Liver (tissue), 9 donors: Measurements from ENCODE around the gene SUMO2. TPM values are rescaled to one million over a fixed set of nuclear protein-coding genes. Genes with fewer than 3 reads are reported as not detected.

Experiments
- DNase-seq: peaks from one replicate; pipeline ENCODE4 v3.0.0-alpha.2; 2017; ENCODE audit warnings: low spot score
- H3K27ac ChIP-seq, 2 donors: one replicate each; pipeline ENCODE4 v1.7.0; 2013; ENCODE audit warnings: inconsistent platforms in 2 of 2, low read length in 2 of 2, control low read depth in 1 of 2, low read depth in 1 of 2, mild to moderate bottlenecking in 1 of 2
- H3K27me3 ChIP-seq, 4 donors: one replicate each; pipeline versions ENCODE4 v1.6.1 to v1.7.0; 2013; ENCODE audit warnings: low read length in 3 of 4, inconsistent platforms in 1 of 4, mild to moderate bottlenecking in 1 of 4, moderate library complexity in 1 of 4; ENCODE audit not compliant: control insufficient read depth in 4 of 4, insufficient read depth in 4 of 4
- H3K36me3 ChIP-seq, 4 donors: one replicate each; pipeline versions ENCODE4 v1.6.1 to v1.7.0; 2013; ENCODE audit warnings: low read length in 3 of 4, mild to moderate bottlenecking in 3 of 4, low read depth in 1 of 4, moderate library complexity in 1 of 4; ENCODE audit not compliant: control insufficient read depth in 4 of 4, insufficient read depth in 3 of 4
- H3K4me1 ChIP-seq, 4 donors: one replicate each; pipeline versions ENCODE4 v1.6.1 to v1.7.0; 2013; ENCODE audit warnings: low read length in 3 of 4, mild to moderate bottlenecking in 3 of 4, moderate library complexity in 1 of 4; ENCODE audit not compliant: control insufficient read depth in 4 of 4, insufficient read depth in 4 of 4
- H3K4me3 ChIP-seq, 3 donors: one replicate each; pipeline versions ENCODE4 v1.6.1 to v1.7.0; 2013; ENCODE audit warnings: low read length in 3 of 3, control low read depth in 1 of 3, low read depth in 1 of 3, mild to moderate bottlenecking in 1 of 3
- H3K9ac ChIP-seq, 2 donors: one replicate each; pipeline ENCODE4 v1.7.0; 2013; ENCODE audit warnings: low read length in 2 of 2, mild to moderate bottlenecking in 2 of 2, moderate library complexity in 2 of 2, control low read depth in 1 of 2, low read depth in 1 of 2
- H3K9me3 ChIP-seq, 4 donors: one replicate each; pipeline versions ENCODE4 v1.6.1 to v1.7.0; 2013; ENCODE audit warnings: low read length in 3 of 4; ENCODE audit not compliant: control insufficient read depth in 4 of 4
- EGR1 ChIP-seq, 2 donors: IDR thresholded peaks; 2 replicates each; pipeline ENCODE4 v1.6.1; 2016 to 2018; ENCODE audit warnings: antibody characterized with exemption in 2 of 2, low read depth in 2 of 2
- FOXA1 ChIP-seq: IDR thresholded peaks from 2 replicates; pipeline ENCODE4 v1.6.1; 2016; ENCODE audit warnings: antibody characterized with exemption
- FOXA2 ChIP-seq: IDR thresholded peaks from 2 replicates; pipeline ENCODE4 v1.6.1; 2016; ENCODE audit warnings: antibody characterized with exemption
- GABPA ChIP-seq, 2 donors: IDR thresholded peaks in 1 of 2; conservative IDR thresholded peaks in 1 of 2; 2 replicates each; pipeline ENCODE4 v1.6.1; 2016; ENCODE audit warnings: antibody characterized with exemption in 2 of 2, mild to moderate bottlenecking in 1 of 2, moderate library complexity in 1 of 2
- HNF4A ChIP-seq, 2 donors: conservative IDR thresholded peaks; 2 replicates each; pipeline ENCODE4 v1.6.1; 2016; ENCODE audit warnings: antibody characterized with exemption in 2 of 2, mild to moderate bottlenecking in 2 of 2
- HNF4G ChIP-seq: IDR thresholded peaks from 2 replicates; pipeline ENCODE4 v1.6.1; 2016; ENCODE audit warnings: antibody characterized with exemption
- JUND ChIP-seq, 2 donors: IDR thresholded peaks; 2 replicates each; pipeline ENCODE4 v1.6.1; 2016; ENCODE audit warnings: antibody characterized with exemption in 2 of 2
- NR2F2 ChIP-seq: IDR thresholded peaks from 2 replicates; pipeline ENCODE4 v1.6.1; 2016; ENCODE audit warnings: antibody characterized with exemption
- RAD21 ChIP-seq, 2 donors: IDR thresholded peaks; 2 replicates each; pipeline ENCODE4 v1.6.1; 2016; ENCODE audit warnings: antibody characterized with exemption in 2 of 2, mild to moderate bottlenecking in 2 of 2
- RXRA ChIP-seq, 2 donors: IDR thresholded peaks; 2 replicates each; pipeline ENCODE4 v1.6.1; 2017 to 2018; ENCODE audit warnings: antibody characterized with exemption in 2 of 2, mild to moderate bottlenecking in 1 of 2
- SP1 ChIP-seq: IDR thresholded peaks from 2 replicates; pipeline ENCODE4 v1.6.1; 2018; ENCODE audit warnings: antibody characterized with exemption, mild to moderate bottlenecking
- TAF1 ChIP-seq: conservative IDR thresholded peaks from 2 replicates; pipeline ENCODE4 v1.6.1; 2016; ENCODE audit warnings: antibody characterized with exemption, mild to moderate bottlenecking
- YY1 ChIP-seq: IDR thresholded peaks from 2 replicates; pipeline ENCODE4 v1.6.1; 2016; ENCODE audit warnings: antibody characterized with exemption, mild to moderate bottlenecking
- WGBS: extraction: QIAGEN DNeasy Blood & Tissue Kit; methylation state at CpG from one replicate; pipeline ENCODE4 v1.1.7; 2013; 5-methylcytosine and 5-hydroxymethylcytosine counted together
- polyA plus RNA-seq, 2 donors: library from polyadenylated mRNA; stranded (reverse) in 1 of 2; unstranded in 1 of 2; fragments of 200-250 nt in 1 of 2; fragments of >200 nt in 1 of 2; fragmentation: Nextera tagmentation in 1 of 2; extraction: Ambion mirVana in 1 of 2; gene quantifications; one replicate each; pipeline versions ENCODE4 v1.2.1 to v1.2.3, GENCODE V29; 2013 to 2015
- total RNA-seq, 2 donors: library from RNA; depleted of rRNA; stranded (reverse); fragments of >200 nt; gene quantifications; one replicate each; pipeline ENCODE4 v1.2.3, GENCODE V29; 2014
- TF ChIP-seq, protein P1 (sequence below): fragments of 150-350 bp; IDR thresholded peaks from 2 replicates; pipeline ENCODE4 v1.5.1; 2017; ENCODE audit warnings: improper control_type of control experiment, low read depth, low read length; ENCODE audit not compliant: missing input control
- TF ChIP-seq, protein P2 (sequence below): IDR thresholded peaks from 2 replicates; pipeline ENCODE4 v1.6.1; 2016; ENCODE audit warnings: antibody characterized with exemption, mild to moderate bottlenecking
- TF ChIP-seq, protein P3 (sequence below): IDR thresholded peaks from 2 replicates; pipeline ENCODE4 v1.6.1; 2016; ENCODE audit warnings: antibody characterized with exemption
- TF ChIP-seq, protein P4 (sequence below): IDR thresholded peaks from 2 replicates; pipeline ENCODE4 v1.6.1; 2016; ENCODE audit warnings: antibody characterized with exemption
- TF ChIP-seq, protein P5 (sequence below): IDR thresholded peaks from 2 replicates; pipeline ENCODE4 v1.6.1; 2016; ENCODE audit warnings: antibody characterized with exemption
- donor health status: healthy.
- donor health status: healthy.
- donor health status: healthy.
- donor health status: healthy.
- donor health status: healthy.

SUMO2 gene
- total and polyA plus RNA-seq, 4 donors = 20.9 to 160 (median 50.5) TPM

DNA sequence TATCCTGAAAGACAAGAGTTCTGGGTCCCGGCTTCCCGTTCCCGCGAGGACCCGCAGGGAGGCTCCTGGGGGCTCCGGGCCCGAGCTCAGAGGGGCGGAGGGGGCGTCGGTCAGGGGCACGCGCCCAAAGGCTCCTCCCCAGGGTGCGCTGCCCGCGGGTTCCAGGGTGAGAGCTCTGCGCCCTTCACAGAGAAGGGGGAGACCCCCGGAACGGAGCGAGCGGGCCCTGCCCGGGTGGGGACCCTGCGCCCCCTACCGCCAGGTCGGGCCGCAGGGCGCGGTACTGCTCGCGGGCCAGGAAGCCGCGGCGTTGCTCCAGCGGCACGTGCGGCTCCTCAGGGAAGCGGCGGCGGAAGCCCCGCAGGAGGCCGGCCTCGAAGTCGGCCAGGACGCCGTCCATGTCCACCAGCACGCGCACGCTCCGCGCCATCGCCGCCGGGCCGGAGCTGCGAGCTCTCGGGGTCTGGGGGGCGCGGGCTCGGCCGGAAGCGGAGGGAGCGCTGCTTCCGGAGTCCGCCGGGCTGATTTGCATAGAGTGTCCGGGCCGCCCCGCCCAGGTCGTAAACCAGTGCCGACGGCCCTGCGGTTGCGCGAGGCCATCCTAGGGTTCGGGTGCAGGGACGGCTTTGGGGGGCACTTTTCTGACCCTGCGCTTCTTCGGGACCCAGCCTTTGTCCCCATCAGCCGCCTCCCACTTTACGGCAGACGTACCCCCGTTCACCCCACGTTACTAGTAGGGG is 51.3 kb downstream of the SUMO2 start, which contains the start of gene NT5C:
TSS of gene NT5C (minus strand) at position 465 of the 740 bp plus-strand sequence. CDS start at position 430, 35 bp downstream.
- no peaks in the 10 kb centered on the region for H3K9me3 ChIP-seq
- WGBS = under 1% methylated on average over 82 of the region's 82 CpGs

More for the DNA sequence above, 51.3 kb downstream of the SUMO2 start, which contains the start of gene NT5C:
- Histone ChIP-seq H3K4me1 (peaks cover 0 to 2% (median 1%) of the 10 kb centered on the region in 4 donors), H3K36me3 (peaks cover 0 to 14% (median 5%) of the 10 kb centered on the region in 4 donors), H3K9ac (no peak within 1 kb of the TSS), H3K4me3 (peak within 1 kb of the TSS; percentile 49 to 95 (median 81)), H3K27ac (peak within 1 kb of the TSS; percentile 61 to 80), H3K27me3 (no peaks in the 10 kb centered on the region)
- TF ChIP-seq TAF1 (no peak), RXRA (IDR thresholded peaks at IDR 0.05) (peak in 1 of 2 donors; percentile 44), FOXA2 (no peak), FOXA1 (no peak), RAD21 (IDR thresholded peaks at IDR 0.05) (peak in 1 of 2 donors; percentile 14), JUND (IDR thresholded peaks at IDR 0.05) (no peak), YY1 (no peak), GABPA (IDR thresholded peaks at IDR 0.05 in 1 of 2, conservative IDR thresholded peaks at IDR 0.05 in 1 of 2) (peak; percentile 59 to 85), HNF4A (conservative IDR thresholded peaks at IDR 0.05) (no peak), EGR1 (IDR thresholded peaks at IDR 0.05; ENCODE audit: low read depth in 2 of 2) (no peak), SP1 (no peak), NR2F2 (no peak), HNF4G (no peak)
- TF ChIP-seq, protein P1, sequence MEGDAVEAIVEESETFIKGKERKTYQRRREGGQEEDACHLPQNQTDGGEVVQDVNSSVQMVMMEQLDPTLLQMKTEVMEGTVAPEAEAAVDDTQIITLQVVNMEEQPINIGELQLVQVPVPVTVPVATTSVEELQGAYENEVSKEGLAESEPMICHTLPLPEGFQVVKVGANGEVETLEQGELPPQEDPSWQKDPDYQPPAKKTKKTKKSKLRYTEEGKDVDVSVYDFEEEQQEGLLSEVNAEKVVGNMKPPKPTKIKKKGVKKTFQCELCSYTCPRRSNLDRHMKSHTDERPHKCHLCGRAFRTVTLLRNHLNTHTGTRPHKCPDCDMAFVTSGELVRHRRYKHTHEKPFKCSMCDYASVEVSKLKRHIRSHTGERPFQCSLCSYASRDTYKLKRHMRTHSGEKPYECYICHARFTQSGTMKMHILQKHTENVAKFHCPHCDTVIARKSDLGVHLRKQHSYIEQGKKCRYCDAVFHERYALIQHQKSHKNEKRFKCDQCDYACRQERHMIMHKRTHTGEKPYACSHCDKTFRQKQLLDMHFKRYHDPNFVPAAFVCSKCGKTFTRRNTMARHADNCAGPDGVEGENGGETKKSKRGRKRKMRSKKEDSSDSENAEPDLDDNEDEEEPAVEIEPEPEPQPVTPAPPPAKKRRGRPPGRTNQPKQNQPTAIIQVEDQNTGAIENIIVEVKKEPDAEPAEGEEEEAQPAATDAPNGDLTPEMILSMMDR = peak; percentile 39
- TF ChIP-seq, protein P2, sequence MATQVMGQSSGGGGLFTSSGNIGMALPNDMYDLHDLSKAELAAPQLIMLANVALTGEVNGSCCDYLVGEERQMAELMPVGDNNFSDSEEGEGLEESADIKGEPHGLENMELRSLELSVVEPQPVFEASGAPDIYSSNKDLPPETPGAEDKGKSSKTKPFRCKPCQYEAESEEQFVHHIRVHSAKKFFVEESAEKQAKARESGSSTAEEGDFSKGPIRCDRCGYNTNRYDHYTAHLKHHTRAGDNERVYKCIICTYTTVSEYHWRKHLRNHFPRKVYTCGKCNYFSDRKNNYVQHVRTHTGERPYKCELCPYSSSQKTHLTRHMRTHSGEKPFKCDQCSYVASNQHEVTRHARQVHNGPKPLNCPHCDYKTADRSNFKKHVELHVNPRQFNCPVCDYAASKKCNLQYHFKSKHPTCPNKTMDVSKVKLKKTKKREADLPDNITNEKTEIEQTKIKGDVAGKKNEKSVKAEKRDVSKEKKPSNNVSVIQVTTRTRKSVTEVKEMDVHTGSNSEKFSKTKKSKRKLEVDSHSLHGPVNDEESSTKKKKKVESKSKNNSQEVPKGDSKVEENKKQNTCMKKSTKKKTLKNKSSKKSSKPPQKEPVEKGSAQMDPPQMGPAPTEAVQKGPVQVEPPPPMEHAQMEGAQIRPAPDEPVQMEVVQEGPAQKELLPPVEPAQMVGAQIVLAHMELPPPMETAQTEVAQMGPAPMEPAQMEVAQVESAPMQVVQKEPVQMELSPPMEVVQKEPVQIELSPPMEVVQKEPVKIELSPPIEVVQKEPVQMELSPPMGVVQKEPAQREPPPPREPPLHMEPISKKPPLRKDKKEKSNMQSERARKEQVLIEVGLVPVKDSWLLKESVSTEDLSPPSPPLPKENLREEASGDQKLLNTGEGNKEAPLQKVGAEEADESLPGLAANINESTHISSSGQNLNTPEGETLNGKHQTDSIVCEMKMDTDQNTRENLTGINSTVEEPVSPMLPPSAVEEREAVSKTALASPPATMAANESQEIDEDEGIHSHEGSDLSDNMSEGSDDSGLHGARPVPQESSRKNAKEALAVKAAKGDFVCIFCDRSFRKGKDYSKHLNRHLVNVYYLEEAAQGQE = no peak
- TF ChIP-seq, protein P3, sequence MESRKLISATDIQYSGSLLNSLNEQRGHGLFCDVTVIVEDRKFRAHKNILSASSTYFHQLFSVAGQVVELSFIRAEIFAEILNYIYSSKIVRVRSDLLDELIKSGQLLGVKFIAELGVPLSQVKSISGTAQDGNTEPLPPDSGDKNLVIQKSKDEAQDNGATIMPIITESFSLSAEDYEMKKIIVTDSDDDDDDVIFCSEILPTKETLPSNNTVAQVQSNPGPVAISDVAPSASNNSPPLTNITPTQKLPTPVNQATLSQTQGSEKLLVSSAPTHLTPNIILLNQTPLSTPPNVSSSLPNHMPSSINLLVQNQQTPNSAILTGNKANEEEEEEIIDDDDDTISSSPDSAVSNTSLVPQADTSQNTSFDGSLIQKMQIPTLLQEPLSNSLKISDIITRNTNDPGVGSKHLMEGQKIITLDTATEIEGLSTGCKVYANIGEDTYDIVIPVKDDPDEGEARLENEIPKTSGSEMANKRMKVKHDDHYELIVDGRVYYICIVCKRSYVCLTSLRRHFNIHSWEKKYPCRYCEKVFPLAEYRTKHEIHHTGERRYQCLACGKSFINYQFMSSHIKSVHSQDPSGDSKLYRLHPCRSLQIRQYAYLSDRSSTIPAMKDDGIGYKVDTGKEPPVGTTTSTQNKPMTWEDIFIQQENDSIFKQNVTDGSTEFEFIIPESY = no peak
- TF ChIP-seq, protein P4, sequence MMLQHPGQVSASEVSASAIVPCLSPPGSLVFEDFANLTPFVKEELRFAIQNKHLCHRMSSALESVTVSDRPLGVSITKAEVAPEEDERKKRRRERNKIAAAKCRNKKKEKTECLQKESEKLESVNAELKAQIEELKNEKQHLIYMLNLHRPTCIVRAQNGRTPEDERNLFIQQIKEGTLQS = no peak
- TF ChIP-seq, protein P5, sequence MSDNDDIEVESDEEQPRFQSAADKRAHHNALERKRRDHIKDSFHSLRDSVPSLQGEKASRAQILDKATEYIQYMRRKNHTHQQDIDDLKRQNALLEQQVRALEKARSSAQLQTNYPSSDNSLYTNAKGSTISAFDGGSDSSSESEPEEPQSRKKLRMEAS = no peak
- DNase-seq = peak; percentile 80
